H1 (cell line): ENCODE data around the gene OTC. TPM values are rescaled to one million over a fixed set of nuclear protein-coding genes. Genes with fewer than 3 reads are reported as not detected.

ENCODE experiments used
- CBX5 ChIP-seq: fragments of 300-800, 300-1000 bp; sonication (generic); IDR thresholded peaks from 2 replicates; pipeline ENCODE4 v1.7.1; 2016; ENCODE audit warnings: antibody characterized with exemption, low read length, low read depth
- POLR2A ChIP-seq, 2 experiments: IDR thresholded peaks; 1 replicate in 1 of 2; 2 replicates in 1 of 2; pipeline ENCODE4 v1.6.1; 2011; ENCODE audit warnings: low read depth in 2 of 2, low read length in 2 of 2, mild to moderate bottlenecking in 2 of 2; ENCODE audit errors: control extremely low read depth in 1 of 2
- SIX5 ChIP-seq: IDR thresholded peaks from 2 replicates; pipeline ENCODE4 v1.6.1; 2011; ENCODE audit warnings: mild to moderate bottlenecking, low read depth, low read length
- TAF1 ChIP-seq: IDR thresholded peaks from 2 replicates; pipeline ENCODE4 v1.6.1; 2011; ENCODE audit warnings: mild to moderate bottlenecking, low read depth, low read length
- polyA plus RNA-seq, 7 experiments: library from polyadenylated mRNA; depleted of rRNA in 3 of 7; stranded (reverse) in 5 of 7; unstranded in 2 of 7; fragments of >200 nt in 5 of 7; fragments of 200-250 nt in 2 of 7; gene quantifications; 1 replicate in 5 of 7; 2 replicates in 1 of 7; 4 replicates in 1 of 7; pipeline versions ENCODE4 v1.2.1 to v1.2.3, GENCODE V29; 2011 to 2013; ENCODE audit warnings: missing spikeins in 2 of 7, mixed read lengths in 2 of 7
- total RNA-seq: library from RNA; stranded (reverse); fragmentation: NEBNext Ultra II Directional; extraction: Animal tissue kit (Norgen Biotek cat#: 25700); gene quantifications from 2 replicates; pipeline ENCODE4 v1.2.1, GENCODE V29; 2021

The OTC gene
- total and polyA plus RNA-seq, 2 of the 8 experiments (the other 6 are each of a cell fraction or from before 2014, with no cell fraction given) = not detected

DNA sequence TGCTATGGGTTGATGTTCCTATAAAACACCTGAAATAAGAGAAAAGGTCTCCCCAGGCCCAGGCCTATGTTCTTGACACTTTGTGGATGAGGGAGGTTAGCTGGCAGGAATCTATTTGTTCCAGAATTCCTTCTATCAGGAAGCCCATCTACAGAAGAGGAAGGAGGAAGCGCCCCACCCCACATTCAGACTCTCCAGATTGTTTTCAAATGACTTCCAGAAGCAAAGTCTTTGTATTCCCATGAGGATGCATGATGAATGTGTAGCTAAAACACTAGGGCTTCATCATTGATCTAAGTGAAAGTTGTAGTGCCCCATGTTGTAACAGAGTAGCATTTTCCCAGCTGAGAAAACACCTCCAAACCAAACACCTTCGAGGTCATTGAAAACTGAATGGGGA lies 16.4 kb downstream of the OTC start (continued):
- no peak for TF ChIP-seq CBX5
- TF ChIP-seq TAF1 = no peak
- no peak for TF ChIP-seq SIX5
- TF ChIP-seq POLR2A (IDR thresholded peaks at IDR 0.05; ENCODE audit: control extremely low read depth in 1 of 2, low read depth in 2 of 2, low read length in 2 of 2) = no peak
